PC-3 (cell line): ENCODE data around the gene CYP2B6. TPM values are rescaled to one million over a fixed set of nuclear protein-coding genes. Genes with fewer than 3 reads are reported as not detected.
"Not testable (repeated sequence)": the region's sequence is repeated elsewhere in the genome, so short reads cannot be mapped to it uniquely, and the experiment has no call there.

Experiments used
- ATAC-seq: fragments of 200-7000 bp; cut with Tn5 transposase; 2 replicates; pipeline ENCODE4 v1.9.1; 2020; ENCODE audit warnings: mild to moderate bottlenecking, moderate library complexity
- BruUV-seq: library from RNA; stranded (reverse); fragments of 400-500 nt; replicated peaks from 2 replicates; lab custom pipeline; 2021; lab: Mats Ljungman, UMichigan
- CTCF ChIA-PET: fragments of 300-600 bp; sonication (Branson Sonifier 250); formaldehyde crosslinking; loops from one replicate; lab custom pipeline; 2022; ENCODE audit warnings: antibody characterized with exemption; lab: Charles Lee
- POLR2A ChIA-PET: fragments of 300-600 bp; sonication (Branson Sonifier 250); formaldehyde crosslinking; loops from one replicate; lab custom pipeline; 2022; ENCODE audit warnings: antibody characterized with exemption; ENCODE audit not compliant: unreplicated experiment; lab: Charles Lee
- DNase-seq: peaks from one replicate; pipeline ENCODE4 v3.0.0-alpha.2; 2015
- H2AFZ ChIP-seq: fragments of 300-600 bp; sonication (generic); 2 replicates; pipeline ENCODE4 v1.6.0; 2016; ENCODE audit warnings: antibody characterized with exemption, low read length
- H3F3A ChIP-seq: fragments of 300-600 bp; sonication (generic); one replicate; pipeline ENCODE4 v1.6.0; 2017; ENCODE audit warnings: antibody characterized with exemption, low read length, control low read depth, mild to moderate bottlenecking; ENCODE audit not compliant: unreplicated experiment
- H3K27ac ChIP-seq: fragments of 300-600 bp; sonication (generic); 2 replicates; pipeline ENCODE4 v1.5.1; 2016; ENCODE audit warnings: mild to moderate bottlenecking, low read length
- H3K27me3 ChIP-seq: fragments of 300-600 bp; sonication (generic); 2 replicates; pipeline ENCODE4 v1.6.1; 2016; ENCODE audit warnings: low read length, mixed read lengths
- H3K36me3 ChIP-seq: fragments of 300-600 bp; sonication (generic); 2 replicates; pipeline ENCODE4 v1.6.1; 2016; ENCODE audit warnings: low read depth, mixed run types, low read length, mixed read lengths
- H3K4me1 ChIP-seq: fragments of 300-600 bp; sonication (generic); 2 replicates; pipeline ENCODE4 v1.5.1; 2016; ENCODE audit warnings: low read length; ENCODE audit not compliant: insufficient read depth
- H3K4me2 ChIP-seq: fragments of 300-600 bp; sonication (generic); 2 replicates; pipeline ENCODE4 v1.6.0; 2016; ENCODE audit warnings: low read length
- H3K4me3 ChIP-seq: fragments of 300-600 bp; sonication (generic); 2 replicates; pipeline ENCODE4 v1.5.1; 2016; ENCODE audit warnings: mild to moderate bottlenecking, low read length, mixed read lengths
- H3K79me2 ChIP-seq: fragments of 300-600 bp; sonication (generic); 2 replicates; pipeline ENCODE4 v1.6.1; 2017; ENCODE audit warnings: low read length, mixed read lengths
- H3K9ac ChIP-seq: fragments of 300-600 bp; sonication (generic); 2 replicates; pipeline ENCODE4 v1.6.0; 2016; ENCODE audit warnings: mild to moderate bottlenecking, low read length
- H3K9me2 ChIP-seq: fragments of 300-600 bp; sonication (generic); replicated peaks from 2 replicates; pipeline ENCODE4 v1.6.1; 2016; ENCODE audit warnings: mixed run types, low read length, mixed read lengths
- H3K9me3 ChIP-seq: fragments of 300-600 bp; sonication (generic); 2 replicates; pipeline ENCODE4 v1.6.1; 2016; ENCODE audit warnings: low read length, mixed read lengths
- H4K20me1 ChIP-seq: fragments of 300-600 bp; sonication (generic); 2 replicates; pipeline ENCODE4 v1.6.1; 2016; ENCODE audit warnings: low read length, mixed read lengths
- CTCF ChIP-seq: fragments of 300-600 bp; sonication (generic); conservative IDR thresholded peaks from 2 replicates; pipeline ENCODE4 v1.5.1; 2017; ENCODE audit warnings: antibody characterized with exemption, low read depth, mild to moderate bottlenecking, low read length
- EZH2 ChIP-seq: fragments of 300-600 bp; sonication (generic); IDR thresholded peaks from one replicate; pipeline ENCODE4 v1.6.1; 2017; ENCODE audit warnings: antibody characterized with exemption, mild to moderate bottlenecking, low read length; ENCODE audit not compliant: unreplicated experiment
- EZH2phosphoT487 ChIP-seq: fragments of 300-600 bp; sonication (generic); IDR thresholded peaks from 2 replicates; pipeline ENCODE4 v1.6.1; 2018; ENCODE audit warnings: mild to moderate bottlenecking, antibody characterized with exemption, low read length, borderline replicate concordance
- intact Hi-C: fragments of 100-400 bp; cut with micrococcal nuclease; formaldehyde crosslinking; loops from 2 replicates; pipeline ENCODE4 v1.9.0; 2023
- total RNA-seq: library from RNA; depleted of rRNA; stranded (reverse); fragments of >200 nt; gene quantifications from 2 replicates; pipeline ENCODE4 v1.2.3, GENCODE V29; 2014

The CYP2B6 gene
- total RNA-seq, 1 experiment from 2014 or later, result not detected

GRCh38 chr19:40989453-40989852, 1.6 kb upstream of the CYP2B6 start:
- H3K4me1 ChIP-seq, result peaks cover 11% of the 10 kb centered on the region
- H2AFZ ChIP-seq, result no peak overlapping the region
- ChIA-PET POLR2A (no interaction called here), CTCF (no interaction called here)
- H3K9ac ChIP-seq, result no peak overlapping the region
- no peaks in the 10 kb centered on the region for H3F3A ChIP-seq
- no peak overlapping the region for H3K4me2 ChIP-seq
- no peaks in the 10 kb centered on the region for H3K36me3 ChIP-seq
- intact Hi-C loops, result no loop called here
- no peak for DNase-seq
- H3K27ac ChIP-seq, result no peak overlapping the region
- no peaks in the 10 kb centered on the region for H3K9me2 ChIP-seq
- no peak for ATAC-seq
- H3K27me3 ChIP-seq, result no peaks in the 10 kb centered on the region
- no TSS peak for BruUV-seq
- H3K9me3 ChIP-seq, result no peaks in the 10 kb centered on the region
- no peaks in the 10 kb centered on the region for H3K79me2 ChIP-seq
- no peak overlapping the region for H3K4me3 ChIP-seq
- TF ChIP-seq CTCF (no peak), EZH2 (no peak), EZH2phosphoT487 (no peak)
- H4K20me1 ChIP-seq, result no peaks in the 10 kb centered on the region

DNA sequence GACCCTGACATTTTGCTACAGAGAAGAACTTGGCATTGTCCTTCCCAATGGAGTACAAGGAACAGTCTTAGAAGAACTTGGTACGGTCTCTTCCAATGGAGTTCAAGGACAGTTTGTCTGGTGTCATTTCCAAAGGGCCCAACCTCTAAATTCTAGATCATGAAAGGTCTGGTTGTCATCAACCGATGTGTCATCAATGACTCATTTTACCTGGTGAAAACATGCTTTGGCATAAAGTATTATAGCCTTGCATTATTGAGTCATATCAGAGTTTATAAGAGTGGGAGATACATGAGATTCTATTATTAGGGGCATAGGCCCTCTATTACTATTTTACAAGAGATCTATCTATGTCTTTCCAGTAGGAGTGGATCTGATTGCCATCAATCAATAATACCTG, 4.3 kb downstream of the CYP2B6 start:
- no peaks in the 10 kb centered on the region for H3K79me2 ChIP-seq
- intact Hi-C loops, result no loop called here
- H3K27ac ChIP-seq, result peak overlapping the region; percentile 46
- H3K4me3 ChIP-seq, result no peak overlapping the region
- H3K27me3 ChIP-seq, result no peaks in the 10 kb centered on the region
- no peaks in the 10 kb centered on the region for H3F3A ChIP-seq
- ChIA-PET CTCF (no interaction called here), POLR2A (no interaction called here)
- no peaks in the 10 kb centered on the region for H3K36me3 ChIP-seq
- no peaks in the 10 kb centered on the region for H3K9me3 ChIP-seq
- no peaks in the 10 kb centered on the region for H4K20me1 ChIP-seq
- no peaks in the 10 kb centered on the region for H3K9me2 ChIP-seq
- no peak overlapping the region for H2AFZ ChIP-seq
- TF ChIP-seq EZH2 (no peak), CTCF (no peak), EZH2phosphoT487 (no peak)
- no peak overlapping the region for H3K9ac ChIP-seq
- no TSS peak for BruUV-seq
- ATAC-seq, result peak; percentile 30
- H3K4me1 ChIP-seq, result peaks cover 30% of the 10 kb centered on the region
- H3K4me2 ChIP-seq, result no peak overlapping the region
- peak; percentile 84 for DNase-seq

- H3F3A ChIP-seq, H3K9ac ChIP-seq, intact Hi-C loops, H4K20me1 ChIP-seq, POLR2A ChIA-PET, CTCF ChIA-PET, H2AFZ ChIP-seq, H3K79me2 ChIP-seq, BruUV-seq, DNase-seq, H3K4me2 ChIP-seq, H3K36me3 ChIP-seq, H3K27me3 ChIP-seq, H3K9me2 ChIP-seq, H3K9me3 ChIP-seq, ATAC-seq, H3K4me3 ChIP-seq, H3K27ac ChIP-seq: not testable (repeated sequence)
- peaks cover 23% of the 10 kb centered on the region for H3K4me1 ChIP-seq
Observed at GRCh38 chr19:40999018-40999417, 7.9 kb downstream of the CYP2B6 start.
